GM21526 (cell line): Measurements from ENCODE around the gene USE1.

Experiments
- ATAC-seq: cut with Tn5 transposase; IDR thresholded peaks from one replicate; pipeline ENCODE4 v1.9.1; 2021; ENCODE audit warnings: moderate library complexity; ENCODE audit not compliant: unreplicated experiment, low FRiP score

USE1 gene

GRCh38 chr19:17254636-17255035 lies 39.5 kb downstream of the USE1 start:
- no peak for ATAC-seq

GRCh38 chr19:17255150-17255621 lies 40.0 kb downstream of the USE1 start:
- no peak for ATAC-seq

GRCh38 chr19:17256130-17256529 lies 41.0 kb downstream of the USE1 start:
- ATAC-seq = no peak

DNA sequence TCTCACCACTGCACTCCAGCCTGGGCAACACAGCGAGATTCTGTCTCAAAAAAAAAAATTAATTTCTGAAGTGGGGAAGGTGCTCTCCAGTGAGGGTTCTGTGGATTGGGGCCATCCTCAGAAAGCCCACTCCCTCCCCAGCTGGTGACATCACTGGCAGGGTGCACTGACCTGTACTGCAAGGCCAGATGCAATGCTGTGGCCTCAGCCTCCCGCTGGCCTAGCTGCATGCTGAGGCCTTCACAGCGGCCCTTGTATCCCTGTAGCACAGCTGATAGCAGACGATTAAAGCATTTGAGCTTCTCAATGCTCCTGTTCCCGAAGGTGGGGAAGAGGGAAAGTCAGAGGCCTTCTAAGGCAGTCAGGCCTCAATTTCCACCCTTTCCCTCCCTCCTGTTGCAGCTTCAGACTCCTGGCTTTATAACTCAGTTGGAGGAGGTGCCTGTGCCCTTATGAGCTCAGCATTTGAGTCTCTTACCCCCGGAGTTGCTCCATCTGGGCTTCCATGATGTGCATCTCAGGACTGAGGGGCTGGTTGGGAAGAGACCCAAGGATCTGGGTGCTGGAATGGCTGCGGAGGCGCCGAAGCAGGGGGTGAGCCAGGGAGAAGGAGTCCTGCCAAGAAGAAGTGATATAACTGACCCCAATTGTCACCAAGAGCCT lies 44.1 kb downstream of the USE1 start:
- no peak for ATAC-seq

DNA sequence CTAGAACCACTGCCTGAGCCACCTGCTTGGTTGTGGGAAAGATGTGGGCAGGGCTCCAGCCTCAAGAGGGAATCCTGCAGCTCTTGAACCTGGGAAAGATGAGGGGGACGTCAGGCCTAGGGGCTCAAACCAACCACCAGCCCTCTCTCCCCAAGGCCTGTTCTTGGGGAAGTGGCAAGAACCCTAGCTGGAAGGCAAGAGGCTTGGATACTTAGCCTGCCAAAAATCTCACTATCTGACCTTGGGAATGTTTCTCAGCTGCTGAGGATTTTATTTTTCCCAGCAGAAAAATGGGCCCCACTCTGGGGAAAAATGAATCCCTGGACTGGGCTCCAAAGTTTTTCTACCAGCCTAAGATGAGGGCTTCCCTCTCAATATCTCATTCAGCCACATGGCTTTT lies 44.8 kb downstream of the USE1 start:
- ATAC-seq = no peak

DNA sequence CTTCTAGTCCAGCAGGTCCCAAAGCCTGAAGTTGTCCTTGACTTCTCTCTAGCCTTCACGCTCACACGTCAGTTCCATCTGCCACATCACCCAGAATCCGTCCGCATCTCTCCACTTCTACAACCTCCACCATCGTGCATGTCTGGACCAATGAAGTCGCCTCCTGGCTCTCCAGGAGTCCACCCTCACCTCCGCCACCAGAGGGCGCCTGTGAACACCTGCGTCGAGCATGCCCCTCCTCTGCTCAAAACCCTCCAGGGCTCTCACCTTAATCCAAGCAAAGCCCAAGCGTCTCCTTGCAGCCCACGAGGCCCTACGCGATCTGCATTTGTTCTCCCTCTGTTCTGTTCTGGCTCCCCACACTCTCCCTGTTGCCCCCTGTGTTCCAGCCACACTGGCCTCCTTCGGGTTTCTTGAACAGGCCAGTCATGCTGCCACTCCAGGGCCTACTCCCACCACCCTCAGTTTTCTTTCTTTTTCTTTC lies 45.7 kb downstream of the USE1 start:
- no peak for ATAC-seq

DNA sequence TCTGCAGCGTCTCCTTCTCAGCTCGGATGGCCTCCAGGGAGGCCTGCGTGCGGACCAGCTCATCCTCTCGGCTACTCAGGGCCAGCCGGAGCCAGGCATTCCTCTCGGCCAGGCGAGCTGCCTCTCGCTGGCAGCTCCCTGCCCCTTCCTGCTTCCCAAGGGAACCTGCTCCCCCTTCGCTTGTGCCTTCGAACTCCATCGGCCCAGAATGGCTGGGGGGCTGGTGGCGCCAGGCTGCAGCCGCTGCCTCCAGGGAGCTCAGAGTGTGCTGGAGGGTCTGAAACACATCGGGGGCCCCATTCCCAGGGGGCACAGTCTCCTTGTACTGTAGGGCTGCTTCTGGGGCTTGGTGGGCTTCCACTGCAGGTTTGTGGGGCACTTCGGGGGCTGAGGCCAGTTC lies 47.4 kb downstream of the USE1 start:
- ATAC-seq = no peak

GRCh38 chr19:17263712-17264640 lies 48.8 kb downstream of the USE1 start:
- no peak for ATAC-seq

DNA sequence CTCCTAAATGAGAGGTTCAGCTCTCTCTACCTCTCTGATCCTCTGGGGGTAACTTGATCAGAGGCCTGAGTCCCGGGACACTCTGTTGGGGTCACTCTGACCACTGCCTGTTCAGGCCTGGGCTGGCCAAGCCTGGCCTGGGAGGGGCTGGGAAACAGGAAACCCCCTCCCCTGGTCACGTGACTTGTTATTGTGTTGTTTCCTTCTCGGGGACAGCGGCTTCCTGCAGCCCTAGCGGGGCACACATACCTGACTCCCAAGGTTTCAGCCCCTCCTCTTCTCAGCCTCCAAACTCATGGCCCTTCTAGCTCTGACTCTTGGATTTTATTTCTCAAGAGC lies 49.5 kb downstream of the USE1 start, which contains the start of gene USHBP1:
USHBP1 (minus strand) TSS at position 105 of the 339 bp plus-strand sequence. CDS start 446 bp downstream, outside the sequence.
- ATAC-seq = no peak

- no peak for ATAC-seq
These were observed 50.9 kb downstream of the USE1 start for GRCh38 chr19:17266026-17266425.

DNA sequence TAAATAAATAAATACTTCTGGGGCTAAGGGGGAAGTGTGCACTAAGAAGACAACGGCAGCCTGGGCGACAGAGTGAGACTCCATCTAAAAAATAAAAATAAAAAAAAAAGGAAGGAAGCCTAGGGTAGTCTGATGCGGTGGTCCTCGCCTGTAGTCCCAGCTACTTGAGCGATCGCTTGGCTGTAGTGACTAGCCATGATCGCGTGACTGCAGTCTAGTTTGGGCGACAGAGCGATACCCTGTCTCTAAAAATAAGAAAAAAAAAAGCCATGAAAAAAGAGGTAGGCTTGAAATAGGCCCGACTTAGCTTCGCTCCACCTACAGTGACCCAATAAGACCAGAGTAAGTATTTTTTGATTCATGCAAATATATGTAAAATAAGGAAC lies 51.4 kb downstream of the USE1 start:
- ATAC-seq = no peak

- ATAC-seq = peak; percentile 85
These were observed 52.0 kb downstream of the USE1 start, which contains the start of gene BABAM1 for GRCh38 chr19:17266975-17267788. BABAM1 (plus strand) TSS chr19:17267443; CDS start chr19:17268807, 1,364 bp downstream.

DNA sequence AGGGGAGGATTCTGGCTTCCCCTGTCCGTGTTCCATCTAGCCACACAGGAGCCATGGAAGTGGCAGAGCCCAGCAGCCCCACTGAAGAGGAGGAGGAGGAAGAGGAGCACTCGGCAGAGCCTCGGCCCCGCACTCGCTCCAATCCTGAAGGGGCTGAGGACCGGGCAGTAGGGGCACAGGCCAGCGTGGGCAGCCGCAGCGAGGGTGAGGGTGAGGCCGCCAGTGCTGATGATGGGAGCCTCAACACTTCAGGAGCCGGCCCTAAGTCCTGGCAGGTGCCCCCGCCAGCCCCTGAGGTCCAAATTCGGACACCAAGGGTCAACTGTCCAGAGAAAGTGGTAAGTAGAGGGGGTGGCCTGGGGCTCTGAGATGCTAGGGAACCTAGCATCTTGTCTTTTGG lies 53.6 kb downstream of the USE1 start:
- no peak for ATAC-seq
